KMS-11 (cell line): ENCODE data around the gene IRF2BP2.

Source experiments
- H2AFZ ChIP-seq: fragments of 200-600 bp; sonication (generic); 2 replicates; pipeline ENCODE4 v1.6.1; 2016; ENCODE audit warnings: antibody characterized with exemption, mixed run types, low read depth
- H3K27ac ChIP-seq: fragments of 200-600 bp; sonication (generic); 2 replicates; pipeline ENCODE4 v1.6.1; 2016; ENCODE audit warnings: mild to moderate bottlenecking, mixed run types
- H3K27me3 ChIP-seq: fragments of 200-600 bp; sonication (generic); 2 replicates; pipeline ENCODE4 v1.6.1; 2017; ENCODE audit warnings: mild to moderate bottlenecking, low read depth, mixed run types, moderate library complexity; ENCODE audit not compliant: insufficient read depth
- H3K36me3 ChIP-seq: fragments of 200-600 bp; sonication (generic); 2 replicates; pipeline ENCODE4 v1.6.1; 2017; ENCODE audit warnings: mild to moderate bottlenecking, mixed run types; ENCODE audit not compliant: insufficient read depth
- H3K4me1 ChIP-seq: fragments of 200-600 bp; sonication (generic); 2 replicates; pipeline ENCODE4 v1.6.1; 2016; ENCODE audit warnings: mild to moderate bottlenecking, low read depth, mixed run types; ENCODE audit not compliant: poor library complexity, severe bottlenecking
- H3K4me2 ChIP-seq: fragments of 200-600 bp; sonication (generic); 2 replicates; pipeline ENCODE4 v1.7.0; 2016; ENCODE audit warnings: mild to moderate bottlenecking, mixed run types
- H3K4me3 ChIP-seq: fragments of 200-600 bp; sonication (generic); IDR thresholded peaks from 2 replicates; pipeline ENCODE4 v1.6.1; 2017; ENCODE audit warnings: low read depth, low read length, mixed read lengths; ENCODE audit not compliant: insufficient read depth
- H3K79me2 ChIP-seq: fragments of 200-600 bp; sonication (generic); 2 replicates; pipeline ENCODE4 v1.6.1; 2016; ENCODE audit warnings: low read depth, mixed run types; ENCODE audit not compliant: insufficient read depth
- H3K9ac ChIP-seq: fragments of 200-600 bp; sonication (generic); 2 replicates; pipeline ENCODE4 v1.6.1; 2016; ENCODE audit warnings: mild to moderate bottlenecking, mixed run types
- H4K20me1 ChIP-seq: fragments of 200-600 bp; sonication (generic); 2 replicates; pipeline ENCODE4 v1.6.1; 2016; ENCODE audit warnings: mild to moderate bottlenecking, mixed run types; ENCODE audit not compliant: insufficient read depth
- CTCF ChIP-seq: fragments of 200-600 bp; sonication (generic); conservative IDR thresholded peaks from 2 replicates; pipeline ENCODE4 v1.6.1; 2017; ENCODE audit warnings: low read depth, mild to moderate bottlenecking, antibody characterized with exemption, low read length, moderate library complexity, mixed read lengths

The IRF2BP2 gene

GRCh38 chr1:234573711-234574299 lies 36.2 kb downstream of the IRF2BP2 start:
- no peak overlapping the region for H3K9ac ChIP-seq
- H3K79me2 ChIP-seq = no peaks in the 10 kb centered on the region
- H3K4me3 ChIP-seq = no peak overlapping the region
- no peak overlapping the region for H3K27ac ChIP-seq
- no peak for TF ChIP-seq CTCF
- no peaks in the 10 kb centered on the region for H3K36me3 ChIP-seq
- no peaks in the 10 kb centered on the region for H4K20me1 ChIP-seq
- no peak overlapping the region for H3K4me2 ChIP-seq
- no peaks in the 10 kb centered on the region for H3K4me1 ChIP-seq
- H3K27me3 ChIP-seq = no peaks in the 10 kb centered on the region
- no peak overlapping the region for H2AFZ ChIP-seq

GRCh38 chr1:234572966-234573365 lies 37.0 kb downstream of the IRF2BP2 start:
- Histone ChIP-seq H2AFZ (no peak overlapping the region), H3K36me3 (no peaks in the 10 kb centered on the region), H3K9ac (no peak overlapping the region), H3K4me1 (no peaks in the 10 kb centered on the region), H3K27ac (no peak overlapping the region), H3K4me3 (no peak overlapping the region), H3K27me3 (no peaks in the 10 kb centered on the region), H3K4me2 (no peak overlapping the region), H3K79me2 (no peaks in the 10 kb centered on the region), H4K20me1 (no peaks in the 10 kb centered on the region)
- no peak for TF ChIP-seq CTCF

GRCh38 chr1:234571702-234572101 lies 38.3 kb downstream of the IRF2BP2 start:
- Histone ChIP-seq H3K4me2 (no peak overlapping the region), H3K27me3 (no peaks in the 10 kb centered on the region), H3K27ac (no peak overlapping the region), H3K4me3 (no peak overlapping the region), H3K4me1 (no peaks in the 10 kb centered on the region), H2AFZ (no peak overlapping the region), H3K36me3 (no peaks in the 10 kb centered on the region), H4K20me1 (no peaks in the 10 kb centered on the region), H3K79me2 (no peaks in the 10 kb centered on the region), H3K9ac (no peak overlapping the region)
- no peak for TF ChIP-seq CTCF

- Histone ChIP-seq H3K27ac (no peak overlapping the region), H4K20me1 (no peaks in the 10 kb centered on the region), H3K79me2 (no peaks in the 10 kb centered on the region), H3K9ac (no peak overlapping the region), H3K27me3 (no peaks in the 10 kb centered on the region), H3K4me3 (no peak overlapping the region), H3K4me1 (no peaks in the 10 kb centered on the region), H2AFZ (no peak overlapping the region), H3K4me2 (no peak overlapping the region), H3K36me3 (no peaks in the 10 kb centered on the region)
- TF ChIP-seq CTCF = no peak
Observed at GRCh38 chr1:234570329-234571120, 39.5 kb downstream of the IRF2BP2 start.
